GM23338 (cell line): ENCODE measurements around the gene THNSL1. TPM values are rescaled to one million over a fixed set of nuclear protein-coding genes. Genes with fewer than 3 reads are reported as not detected.

Experiments
- ATAC-seq: fragments of 200-7000 bp; cut with Tn5 transposase; 3 replicates; pipeline ENCODE4 v1.9.1; 2020
- DNase-seq: peaks from one replicate; pipeline ENCODE4 v3.0.0-alpha.2; 2015; ENCODE audit warnings: low spot score
- H2AFZ ChIP-seq: fragments of 200-600 bp; sonication (generic); 2 replicates; pipeline ENCODE4 v1.8.0; 2016; ENCODE audit warnings: antibody characterized with exemption, mild to moderate bottlenecking, moderate library complexity
- H3F3A ChIP-seq: fragments of 200-600 bp; sonication (generic); replicated peaks from 2 replicates; pipeline ENCODE4 v1.8.0; 2017; ENCODE audit warnings: antibody characterized with exemption, mixed run types, low read depth
- H3K27ac ChIP-seq: fragments of 200-600 bp; sonication (generic); 2 replicates; pipeline ENCODE4 v1.6.1; 2016; ENCODE audit warnings: low read depth
- H3K27me3 ChIP-seq: fragments of 200-600 bp; sonication (generic); 2 replicates; pipeline ENCODE4 v1.8.0; 2016; ENCODE audit warnings: mild to moderate bottlenecking, mixed run types, moderate library complexity; ENCODE audit not compliant: insufficient read depth
- H3K36me3 ChIP-seq: fragments of 200-600 bp; sonication (generic); 2 replicates; pipeline ENCODE4 v1.8.0; 2016; ENCODE audit warnings: mild to moderate bottlenecking; ENCODE audit not compliant: insufficient read depth
- H3K4me1 ChIP-seq: fragments of 200-600 bp; sonication (generic); 2 replicates; pipeline ENCODE4 v1.8.0; 2016; ENCODE audit warnings: mild to moderate bottlenecking, moderate library complexity; ENCODE audit not compliant: insufficient read depth
- H3K4me2 ChIP-seq: fragments of 200-600 bp; sonication (generic); 2 replicates; pipeline ENCODE4 v1.7.1; 2017; ENCODE audit warnings: mixed run types
- H3K4me3 ChIP-seq: fragments of 200-600 bp; sonication (generic); 2 replicates; pipeline ENCODE4 v1.6.1; 2016; ENCODE audit warnings: mixed run types
- H3K79me2 ChIP-seq: fragments of 200-600 bp; sonication (generic); replicated peaks from 2 replicates; pipeline ENCODE4 v1.8.0; 2017; ENCODE audit warnings: mild to moderate bottlenecking; ENCODE audit not compliant: insufficient read depth
- H3K9me2 ChIP-seq: fragments of 200-600 bp; sonication (generic); 2 replicates; pipeline ENCODE4 v1.8.0; 2017; ENCODE audit not compliant: insufficient read depth
- H4K20me1 ChIP-seq: fragments of 200-600 bp; sonication (generic); replicated peaks from 2 replicates; pipeline ENCODE4 v1.8.0; 2017; ENCODE audit warnings: mild to moderate bottlenecking; ENCODE audit not compliant: insufficient read depth
- H3K27ac Mint-ChIP-seq: 2 replicates; pipeline ENCODE4 v1.8.0; 2020; ENCODE audit warnings: inconsistent platforms, mild to moderate bottlenecking, moderate library complexity, mixed read lengths
- H3K27me3 Mint-ChIP-seq: 3 replicates; pipeline ENCODE4 v1.8.0; 2022; ENCODE audit warnings: low read depth, mild to moderate bottlenecking, moderate library complexity, mixed read lengths, inconsistent platforms; ENCODE audit not compliant: insufficient read depth, poor library complexity
- H3K36me3 Mint-ChIP-seq: 3 replicates; pipeline ENCODE4 v1.8.0; 2021; ENCODE audit warnings: low read depth, mild to moderate bottlenecking, inconsistent platforms, moderate library complexity, mixed read lengths
- H3K4me1 Mint-ChIP-seq: 3 replicates; pipeline ENCODE4 v1.8.0; 2020; ENCODE audit warnings: mild to moderate bottlenecking, inconsistent platforms, mixed read lengths
- H3K4me3 Mint-ChIP-seq: 3 replicates; pipeline ENCODE4 v1.8.0; 2021; ENCODE audit warnings: moderate library complexity, mild to moderate bottlenecking, inconsistent platforms, mixed read lengths
- H3K9me3 Mint-ChIP-seq: 3 replicates; pipeline ENCODE4 v1.8.0; 2020; ENCODE audit warnings: moderate library complexity, mild to moderate bottlenecking, inconsistent platforms, mixed read lengths
- CREB1 ChIP-seq: fragments of 250-450 bp; sonication (Bioruptor Pico); IDR thresholded peaks from 2 replicates; pipeline ENCODE4 v1.5.0; 2020; ENCODE audit warnings: low read depth, mild to moderate bottlenecking, moderate library complexity
- CTCF ChIP-seq, 2 experiments: fragments of 200-600 bp in 1 of 2; sonication (generic) in 1 of 2; conservative IDR thresholded peaks; 2 replicates each; pipeline versions ENCODE4 v1.5.1 to v1.6.1; 2016 to 2017; ENCODE audit warnings: antibody characterized with exemption in 2 of 2, low read depth in 2 of 2, mild to moderate bottlenecking in 2 of 2, moderate library complexity in 1 of 2
- ETS1 ChIP-seq: IDR thresholded peaks from 2 replicates; pipeline ENCODE4 v1.6.1; 2016; ENCODE audit warnings: antibody characterized with exemption
- EZH2phosphoT487 ChIP-seq: fragments of 200-600 bp; sonication (generic); IDR thresholded peaks from one replicate; pipeline ENCODE4 v1.8.1; 2018; ENCODE audit warnings: antibody characterized with exemption; ENCODE audit not compliant: unreplicated experiment
- POLR2AphosphoS5 ChIP-seq: IDR thresholded peaks from 2 replicates; pipeline ENCODE4 v1.6.1; 2016; ENCODE audit warnings: antibody characterized with exemption, low read depth
- REST ChIP-seq: IDR thresholded peaks from one replicate; pipeline ENCODE4 v1.6.1; 2018; ENCODE audit warnings: antibody characterized with exemption; ENCODE audit not compliant: unreplicated experiment
- STAT1 ChIP-seq: IDR thresholded peaks from one replicate; pipeline ENCODE4 v1.6.1; 2016; ENCODE audit warnings: antibody characterized with exemption; ENCODE audit not compliant: unreplicated experiment
- polyA plus RNA-seq: library from polyadenylated mRNA; unstranded; fragments of >200 nt; fragmentation: Nextera tagmentation; extraction: Ambion mirVana; gene quantifications from 2 replicates; pipeline ENCODE4 v1.2.1, GENCODE V29; 2016
- total RNA-seq: library from RNA; depleted of rRNA; stranded (reverse); fragments of >200 nt; shearing (Covaris generic); gene quantifications from 2 replicates; pipeline ENCODE4 v1.2.3, GENCODE V29; 2014; rRNA removed

THNSL1 gene
- total and polyA plus RNA-seq, 2 experiments from 2014 or later: 2.6 to 5.8 TPM

GRCh38 chr10:25072786-25073185 lies 56.4 kb downstream of the THNSL1 start (continued):
- no peak for TF ChIP-seq CTCF (conservative IDR thresholded peaks at IDR 0.05; ENCODE audit: low read depth in 2 of 2)
- no peak for TF ChIP-seq POLR2AphosphoS5
- TF ChIP-seq CREB1: no peak
- no peak for TF ChIP-seq STAT1
- TF ChIP-seq EZH2phosphoT487: no peak
- TF ChIP-seq REST: no peak
- no peak for TF ChIP-seq ETS1

GRCh38 chr10:25075825-25076224 lies 59.4 kb downstream of the THNSL1 start:
- TF ChIP-seq STAT1 (no peak), POLR2AphosphoS5 (no peak)
- Histone ChIP-seq H3K4me1 (peaks cover 3% of the 10 kb centered on the region; the same call in 1 of the 2 replicates), H2AFZ (no peak overlapping the region), H3K36me3 (no peaks in the 10 kb centered on the region), H3K4me3 (no peak overlapping the region), H3K9me2 (no peaks in the 10 kb centered on the region), H4K20me1 (no peaks in the 10 kb centered on the region), H3F3A (no peaks in the 10 kb centered on the region), H3K27ac (no peak overlapping the region), H3K79me2 (no peaks in the 10 kb centered on the region), H3K4me2 (no peak overlapping the region), H3K27me3 (peaks cover 38% of the 10 kb centered on the region)
- H3K27ac Mint-ChIP-seq: no peak overlapping the region
- DNase-seq (no peak), ATAC-seq (no peak)
- H3K9me3 Mint-ChIP-seq: no peaks in the 10 kb centered on the region
- peaks cover under 1% of the 10 kb centered on the region; the same call in 2 of the 3 replicates for H3K4me1 Mint-ChIP-seq
- H3K27me3 Mint-ChIP-seq: peaks cover 7% of the 10 kb centered on the region
- H3K36me3 Mint-ChIP-seq: no peaks in the 10 kb centered on the region
- no peak overlapping the region for H3K4me3 Mint-ChIP-seq

Other genes with a start within 250 kb of the THNSL1 start
- 5.3 and 7.9 TPM in 2 replicates for gene PRTFDC1, start 64.0 kb upstream of the THNSL1 start, total RNA-seq
- gene PRTFDC1, start 64.0 kb upstream of the THNSL1 start, polyA plus RNA-seq: 7.6 and 9.1 TPM in 2 replicates
- not detected in 2 replicates for gene ENKUR, start 454 bp upstream of the THNSL1 start, total RNA-seq
- 0.30 and 0.44 TPM in 2 replicates for gene ENKUR, start 454 bp upstream of the THNSL1 start, polyA plus RNA-seq
- gene GPR158, start 158.4 kb downstream of the THNSL1 start, total RNA-seq: 1.3 and 1.5 TPM in 2 replicates
- 0.07 and 0.13 TPM in 2 replicates for gene GPR158, start 158.4 kb downstream of the THNSL1 start, polyA plus RNA-seq